Bronchial epithelial cell (primary cell): ENCODE data around the gene LRP5. TPM values are rescaled to one million over a fixed set of nuclear protein-coding genes. Genes with fewer than 3 reads are reported as not detected.

ENCODE experiments used
- DNase-seq: peaks from one replicate; pipeline ENCODE4 v3.0.0-alpha.2; 2010; ENCODE audit warnings: low read depth
- FAIRE-seq: peaks from 2 replicates; lab custom pipeline; 2011; peaks lifted over from hg19 to GRCh38; lab: Jason Lieb, UNC
- H3K27me3 ChIP-seq: 2 replicates; pipeline ENCODE4 v1.5.1; 2011; ENCODE audit warnings: low read length; ENCODE audit not compliant: control insufficient read depth, insufficient read depth
- H3K36me3 ChIP-seq: 2 replicates; pipeline ENCODE4 v1.5.1; 2011; ENCODE audit warnings: low read length; ENCODE audit not compliant: control insufficient read depth, insufficient read depth
- H3K4me3 ChIP-seq: 2 replicates; pipeline ENCODE4 v1.5.1; 2011; ENCODE audit warnings: mild to moderate bottlenecking, low read depth, low read length, control low read depth
- CTCF ChIP-seq: IDR thresholded peaks from 2 replicates; pipeline ENCODE4 v1.5.1; 2011; ENCODE audit warnings: mild to moderate bottlenecking, moderate library complexity, low read length, control low read depth, inconsistent platforms; ENCODE audit not compliant: insufficient read depth, severe bottlenecking
- total RNA-seq: library from RNA; depleted of rRNA; stranded (reverse); fragments of >200 nt; gene quantifications from 2 replicates; pipeline ENCODE4 v1.2.1, GENCODE V29; 2014

The LRP5 gene
- total RNA-seq, 1 donor from 2014 or later: 21.6 TPM

GRCh38 chr11:68353118-68353517 is 40.7 kb downstream of the LRP5 start:
- TF ChIP-seq CTCF: no peak
- Histone ChIP-seq H3K36me3 (peaks cover 6% of the 10 kb centered on the region), H3K4me3 (no peak overlapping the region), H3K27me3 (no peaks in the 10 kb centered on the region)
- FAIRE-seq (no peak), DNase-seq (no peak)

- no peak overlapping the region for H3K4me3 ChIP-seq
- DNase-seq: no peak
- peaks cover 8% of the 10 kb centered on the region for H3K36me3 ChIP-seq
- no peak for TF ChIP-seq CTCF
- H3K27me3 ChIP-seq: no peaks in the 10 kb centered on the region
- no peak for FAIRE-seq
These were observed 41.3 kb downstream of the LRP5 start for GRCh38 chr11:68353669-68354068.

GRCh38 chr11:68354148-68354872 is 41.9 kb downstream of the LRP5 start:
- no peak for TF ChIP-seq CTCF
- DNase-seq (peak; percentile 87), FAIRE-seq (peak; percentile 77)
- Histone ChIP-seq H3K4me3 (no peak overlapping the region), H3K27me3 (no peaks in the 10 kb centered on the region), H3K36me3 (peaks cover 8% of the 10 kb centered on the region)

- TF ChIP-seq CTCF: no peak
- Histone ChIP-seq H3K27me3 (no peaks in the 10 kb centered on the region), H3K36me3 (peaks cover 9% of the 10 kb centered on the region), H3K4me3 (no peak overlapping the region)
- FAIRE-seq (no peak), DNase-seq (no peak)
These were observed 43.1 kb downstream of the LRP5 start for GRCh38 chr11:68355471-68355870.

GRCh38 chr11:68357568-68357967 is 45.2 kb downstream of the LRP5 start:
- TF ChIP-seq CTCF: no peak
- peaks cover 10% of the 10 kb centered on the region for H3K36me3 ChIP-seq
- no peak overlapping the region for H3K4me3 ChIP-seq
- no peak for FAIRE-seq
- DNase-seq: no peak
- H3K27me3 ChIP-seq: no peaks in the 10 kb centered on the region

- FAIRE-seq (no peak), DNase-seq (no peak)
- peaks cover 10% of the 10 kb centered on the region for H3K36me3 ChIP-seq
- no peak for TF ChIP-seq CTCF
- H3K4me3 ChIP-seq: no peak overlapping the region
- no peaks in the 10 kb centered on the region for H3K27me3 ChIP-seq
These were observed 46.0 kb downstream of the LRP5 start for GRCh38 chr11:68358416-68358815.
